GM20000 (cell line): Measurements from ENCODE around the gene UNC45A.
A peak's percentile ranks its signal among the peaks of the same experiment; 100 is the strongest.

Experiments used
- DNase-seq: peaks from one replicate; pipeline ENCODE4 v3.0.0; 2012; ENCODE audit warnings: low spot score
- TF ChIP-seq, protein P1 (sequence below): IDR thresholded peaks from 2 replicates; pipeline ENCODE4 v1.5.1; 2012; ENCODE audit warnings: mild to moderate bottlenecking, control low read depth; ENCODE audit errors: extremely low read depth, missing control alignments

UNC45A gene

DNA sequence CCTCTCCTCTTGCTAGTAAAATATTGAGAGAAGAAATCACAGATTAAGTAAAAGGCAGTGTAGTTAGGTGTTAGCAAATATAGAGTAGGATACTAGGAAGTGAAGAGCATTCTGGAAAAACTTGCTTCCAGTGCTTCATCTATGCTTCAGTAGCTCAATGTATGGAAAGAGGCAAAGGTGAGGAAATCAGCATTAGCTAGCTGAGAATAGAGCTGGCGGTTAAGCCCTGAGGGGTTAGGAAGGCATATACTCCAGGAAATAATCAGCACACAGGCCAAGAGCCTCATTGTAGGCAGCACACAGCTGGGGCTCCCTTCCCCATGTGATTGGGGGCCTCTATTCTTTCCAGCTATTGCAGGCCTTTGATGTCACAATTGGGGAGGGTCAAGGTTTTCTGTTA lies 33.3 kb downstream of the UNC45A start:
- TF ChIP-seq, protein P1, sequence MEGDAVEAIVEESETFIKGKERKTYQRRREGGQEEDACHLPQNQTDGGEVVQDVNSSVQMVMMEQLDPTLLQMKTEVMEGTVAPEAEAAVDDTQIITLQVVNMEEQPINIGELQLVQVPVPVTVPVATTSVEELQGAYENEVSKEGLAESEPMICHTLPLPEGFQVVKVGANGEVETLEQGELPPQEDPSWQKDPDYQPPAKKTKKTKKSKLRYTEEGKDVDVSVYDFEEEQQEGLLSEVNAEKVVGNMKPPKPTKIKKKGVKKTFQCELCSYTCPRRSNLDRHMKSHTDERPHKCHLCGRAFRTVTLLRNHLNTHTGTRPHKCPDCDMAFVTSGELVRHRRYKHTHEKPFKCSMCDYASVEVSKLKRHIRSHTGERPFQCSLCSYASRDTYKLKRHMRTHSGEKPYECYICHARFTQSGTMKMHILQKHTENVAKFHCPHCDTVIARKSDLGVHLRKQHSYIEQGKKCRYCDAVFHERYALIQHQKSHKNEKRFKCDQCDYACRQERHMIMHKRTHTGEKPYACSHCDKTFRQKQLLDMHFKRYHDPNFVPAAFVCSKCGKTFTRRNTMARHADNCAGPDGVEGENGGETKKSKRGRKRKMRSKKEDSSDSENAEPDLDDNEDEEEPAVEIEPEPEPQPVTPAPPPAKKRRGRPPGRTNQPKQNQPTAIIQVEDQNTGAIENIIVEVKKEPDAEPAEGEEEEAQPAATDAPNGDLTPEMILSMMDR = no peak
- DNase-seq = no peak

DNA sequence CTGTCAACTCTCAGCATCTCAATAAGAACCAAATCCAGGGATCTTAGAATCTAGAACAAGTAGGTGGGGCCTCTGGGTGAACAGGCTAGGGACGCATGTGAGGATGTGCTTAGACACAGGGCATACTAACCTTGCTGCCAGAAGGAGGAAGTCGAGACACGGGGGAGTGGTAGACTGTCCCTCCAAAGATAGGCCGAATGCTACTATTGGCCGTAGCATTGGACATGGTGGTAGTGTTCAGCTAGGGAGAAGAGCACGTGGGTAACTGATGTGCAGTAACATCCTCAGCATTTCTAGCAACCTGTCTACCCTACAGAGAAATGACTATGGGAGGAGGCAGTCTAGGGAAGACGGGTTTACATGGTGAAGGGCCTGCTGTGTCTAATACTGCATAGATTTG lies 35.2 kb downstream of the UNC45A start:
- TF ChIP-seq, protein P1 = no peak
- no peak for DNase-seq

DNA sequence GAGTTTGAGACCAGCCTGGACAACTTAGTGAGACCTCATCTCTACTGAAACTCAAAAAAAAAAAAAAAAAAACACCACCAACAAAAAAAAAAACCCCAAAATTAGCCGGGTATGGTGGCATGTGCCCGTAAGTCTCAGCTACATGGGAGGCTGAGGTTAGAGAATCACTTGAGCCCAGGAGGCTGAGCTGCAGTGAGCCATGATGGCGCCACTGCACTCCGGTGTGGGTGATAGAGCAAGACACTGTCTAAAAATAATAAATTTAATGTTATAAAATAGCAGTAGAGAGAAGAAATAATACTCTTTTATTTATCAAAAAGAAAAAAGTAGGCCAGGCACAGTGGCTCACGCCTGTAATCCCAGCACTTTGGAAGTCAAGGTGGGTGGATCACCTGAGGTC lies 37.0 kb downstream of the UNC45A start:
- no peak for DNase-seq
- TF ChIP-seq, protein P1 = no peak

DNA sequence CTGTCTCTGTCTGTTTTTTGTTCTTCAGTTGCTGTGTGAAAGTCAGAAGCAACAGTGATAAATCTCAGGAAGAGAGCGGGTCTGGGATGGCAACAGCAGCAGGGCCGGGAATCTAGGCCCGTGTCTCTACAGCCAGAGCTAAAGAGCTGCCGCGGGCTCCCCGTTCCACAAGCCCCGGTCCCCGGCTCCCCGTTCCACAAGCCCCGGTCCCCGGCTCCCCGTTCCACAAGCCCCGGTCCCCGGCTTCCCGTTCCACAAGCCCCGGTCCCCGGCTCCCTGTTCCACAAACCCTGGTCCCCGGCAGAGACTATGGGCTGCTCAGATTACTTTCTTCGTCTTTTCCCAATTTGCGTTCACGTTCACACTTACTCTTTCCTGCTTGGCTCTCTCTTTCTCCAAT lies 39.1 kb downstream of the UNC45A start:
- no peak for DNase-seq
- TF ChIP-seq, protein P1 = no peak

DNA sequence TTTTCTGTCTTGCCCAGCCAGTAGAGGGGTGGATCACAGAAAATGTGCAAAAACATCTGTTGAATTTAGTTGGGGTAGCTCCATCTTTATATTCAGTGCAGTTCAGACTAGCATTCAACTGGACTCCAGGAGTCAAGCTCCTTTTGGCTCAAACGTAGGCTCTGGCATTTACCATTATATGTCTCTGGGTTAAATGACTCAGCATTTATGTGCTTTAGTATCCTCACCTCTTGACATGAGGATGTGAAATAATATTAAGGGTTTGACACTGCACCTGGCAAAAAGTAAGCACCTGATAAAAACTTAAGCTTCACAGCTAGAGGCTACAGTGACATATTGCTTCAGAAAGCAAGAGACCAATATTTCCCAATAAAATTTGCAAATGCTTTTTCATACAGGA lies 44.5 kb downstream of the UNC45A start:
- TF ChIP-seq, protein P1 = no peak

DNA sequence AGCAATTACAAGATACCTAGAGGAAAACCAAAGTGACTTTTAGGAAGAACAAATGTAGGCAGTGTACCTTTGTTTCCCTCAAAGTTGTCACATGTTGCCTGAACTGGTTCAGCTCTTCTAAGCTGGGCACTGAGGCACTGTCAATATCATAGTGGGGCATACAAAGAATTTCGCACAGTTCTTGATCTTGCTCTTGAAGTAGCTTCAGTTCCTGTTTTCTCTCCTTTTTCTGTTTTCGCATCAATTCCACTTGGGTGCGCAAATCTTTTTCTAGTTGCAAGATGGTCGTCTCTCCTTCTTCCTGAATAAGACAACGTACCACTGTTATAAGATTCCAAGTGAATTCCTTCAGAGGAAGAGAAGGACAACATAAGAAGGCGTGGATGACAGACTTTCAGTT lies 46.6 kb downstream of the UNC45A start:
- TF ChIP-seq, protein P1 = no peak
- peak; percentile 46 for DNase-seq

More for the DNA sequence above, 44.5 kb downstream of the UNC45A start:
- DNase-seq = no peak

DNA sequence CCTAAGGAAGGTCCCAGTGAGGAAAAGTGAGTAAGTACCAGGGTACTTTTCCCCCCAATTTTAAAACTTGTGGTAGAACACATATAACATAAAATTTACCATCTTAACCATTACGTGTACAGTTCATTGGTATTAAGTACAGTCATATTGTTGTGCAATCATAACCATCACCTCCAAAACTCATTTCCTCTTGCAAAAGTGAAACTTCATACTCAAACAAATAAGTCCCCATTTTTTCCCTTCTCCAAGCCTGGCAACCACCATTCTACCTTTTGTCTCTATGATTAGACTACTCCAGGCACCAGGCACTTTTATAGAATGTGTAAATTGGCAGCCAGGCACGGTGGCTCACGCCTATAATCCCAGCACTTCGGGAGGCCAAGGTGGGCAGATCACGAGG lies 47.0 kb downstream of the UNC45A start:
- no peak for DNase-seq
- TF ChIP-seq, protein P1 = no peak
